ENCODE results near the gene CFAP92. TPM values are rescaled to one million over a fixed set of nuclear protein-coding genes. Genes with fewer than 3 reads are reported as not detected.

Gene CFAP92
- total RNA-seq, 1 experiment from 2014 or later = 0.92 TPM

- no peak overlapping the region for H3T11ph ChIP-seq (ENCODE audit: low read length)
- H2BK15ac ChIP-seq (ENCODE audit: low read depth, low read length) = no peak overlapping the region
- H3K9me3 ChIP-seq (ENCODE audit: control insufficient read depth, low read depth, low read length) = no peaks in the 10 kb centered on the region
- H3K36me3 Mint-ChIP-seq (ENCODE audit: insufficient read depth in 1 of 3, low read depth in 3 of 3) = no peaks in the 10 kb centered on the region; a peak in 1 of 7 replicates
- no peaks in the 10 kb centered on the region for H4K20me1 ChIP-seq (ENCODE audit: control insufficient read depth, insufficient read depth, insufficient read length)
- H3K23ac ChIP-seq (ENCODE audit: insufficient read length, low read depth, low read length) = no peak overlapping the region
- H2AK5ac ChIP-seq (ENCODE audit: insufficient read length, low read length) = no peak overlapping the region
- DNase-seq = no peak
- H2BK120ac ChIP-seq (ENCODE audit: low read depth, low read length, poor library complexity, severe bottlenecking) = no peak overlapping the region
- no peak overlapping the region for H3K9ac ChIP-seq (ENCODE audit: extremely low read depth, insufficient read length, low read length)
- WGBS (ENCODE audit: extremely low coverage, insufficient read length, low lambda C conversion rate) = no CpG with 5 or more reads among the region's 13 CpGs
- no peak overlapping the region for H3K27ac ChIP-seq (ENCODE audit: insufficient read length, low read depth, low read length)
- H4K5ac ChIP-seq (ENCODE audit: insufficient read length, low read depth, low read length) = no peak overlapping the region
- peak overlapping the region; percentile 69 for H3K4me2 ChIP-seq (ENCODE audit: insufficient read depth, insufficient read length, low read length)
- peak overlapping the region; percentile 22 to 70; a peak in 4 of 5 replicates for H3K4me3 Mint-ChIP-seq
- H3K56ac ChIP-seq (ENCODE audit: insufficient read length, low read depth, low read length) = no peak overlapping the region
- no peak overlapping the region for H2AFZ ChIP-seq (ENCODE audit: low read length)
- H3K27me3 ChIP-seq (ENCODE audit: insufficient read depth, low read length) = peaks cover 7% of the 10 kb centered on the region; the same call in 1 of the 2 replicates
- H3K4me1 ChIP-seq (ENCODE audit: insufficient read depth, low read length) = no peaks in the 10 kb centered on the region; the same call in 1 of the 2 replicates
- H3K27me3 Mint-ChIP-seq (ENCODE audit: low read depth) = peaks cover 72% of the 10 kb centered on the region
- H2BK20ac ChIP-seq (ENCODE audit: low read depth, low read length, poor library complexity, severe bottlenecking) = no peak overlapping the region
- H3K4ac ChIP-seq (ENCODE audit: low read depth, low read length) = no peak overlapping the region
- no peak overlapping the region for H2BK5ac ChIP-seq (ENCODE audit: insufficient read length, low read length)
- H3K14ac ChIP-seq (ENCODE audit: insufficient read depth, low read length) = no peak overlapping the region
- TF ChIP-seq CTCF (conservative IDR thresholded peaks at IDR 0.05) = no peak
- no peak overlapping the region for H2BK12ac ChIP-seq (ENCODE audit: insufficient read length, low read depth, low read length)
- H4K91ac ChIP-seq (ENCODE audit: insufficient read length, low read depth, low read length) = no peak overlapping the region
- no peaks in the 10 kb centered on the region for H3K79me2 ChIP-seq (ENCODE audit: insufficient read depth, low read length)
- no peak overlapping the region for H4K8ac ChIP-seq (replicated peaks; ENCODE audit: insufficient read length, low read depth, low read length)
- H3K9me3 Mint-ChIP-seq = no peaks in the 10 kb centered on the region; a peak in 1 of 5 replicates
- peaks cover 21 to 30% of the 10 kb centered on the region in 2 experiments for H3K4me1 Mint-ChIP-seq
- no peak overlapping the region for H3K27ac Mint-ChIP-seq
- H3K18ac ChIP-seq (ENCODE audit: insufficient read length, low read depth, low read length) = no peak overlapping the region
- no peaks in the 10 kb centered on the region for H3K79me1 ChIP-seq (ENCODE audit: insufficient read depth, low read depth, low read length, poor library complexity, severe bottlenecking)
- H3K23me2 ChIP-seq (ENCODE audit: insufficient read length, low read depth, low read length, poor library complexity, severe bottlenecking) = peaks cover 9% of the 10 kb centered on the region
Observed at GRCh38 chr3:128994173-128994512, 267 bp upstream of the CFAP92 start.
